ENCODE data around the gene AP2B1. TPM values are rescaled to one million over a fixed set of nuclear protein-coding genes. Genes with fewer than 3 reads are reported as not detected.
A peak's percentile ranks its signal among the peaks of the same experiment; 100 is the strongest.

The AP2B1 gene
- total RNA-seq, 2 donors from 2014 or later: 255 to 258 TPM

GRCh38 chr17:35752945-35753764 is 166.0 kb downstream of the AP2B1 start, which contains the start of gene GAS2L2:
GAS2L2 (minus strand) TSS chr17:35753239; CDS start chr17:35752850, 389 bp downstream.
- Histone ChIP-seq H3K27me3 (ENCODE audit: control insufficient read depth, insufficient read depth, low read length, poor library complexity, severe bottlenecking) (peaks cover 24% of the 10 kb centered on the region), H3K36me3 (ENCODE audit: control insufficient read depth, insufficient read depth, low read length) (no peaks in the 10 kb centered on the region), H3K9me3 (ENCODE audit: control insufficient read depth, low read length) (no peaks in the 10 kb centered on the region), H3K27ac (ENCODE audit: low read depth, low read length) (no peak within 1 kb of the TSS), H3K9ac (ENCODE audit: extremely low read depth, low read length, poor library complexity, severe bottlenecking) (no peak within 1 kb of the TSS), H3K4me3 (ENCODE audit: low read length) (no peak within 1 kb of the TSS), H3K4me1 (ENCODE audit: control insufficient read depth, insufficient read depth, low read length) (no peaks in the 10 kb centered on the region)
- Mint-ChIP-seq H3K9me3 (no peaks in the 10 kb centered on the region), H3K4me3 (no peak within 1 kb of the TSS), H3K27ac (no peak within 1 kb of the TSS), H3K36me3 (ENCODE audit: low read depth) (no peaks in the 10 kb centered on the region), H3K27me3 (ENCODE audit: insufficient read depth) (peaks cover 34% of the 10 kb centered on the region), H3K4me1 (peaks cover 4% of the 10 kb centered on the region)
- no peak for TF ChIP-seq CTCF (conservative IDR thresholded peaks at IDR 0.05)
- peak; percentile 75 for DNase-seq
- WGBS, 2 experiments (ENCODE audit: insufficient coverage in 1 of 2, insufficient read length in 1 of 2): 76 to 92% methylated on average over 2 to 8 of the region's 9 CpGs

GRCh38 chr17:35757243-35757642 is 170.1 kb downstream of the AP2B1 start:
- Mint-ChIP-seq H3K36me3 (ENCODE audit: low read depth) (no peaks in the 10 kb centered on the region), H3K9me3 (no peaks in the 10 kb centered on the region), H3K27ac (no peak overlapping the region), H3K4me1 (no peaks in the 10 kb centered on the region), H3K27me3 (ENCODE audit: insufficient read depth) (peaks cover 4% of the 10 kb centered on the region), H3K4me3 (no peak overlapping the region)
- no peaks in the 10 kb centered on the region for H3K9me3 ChIP-seq (ENCODE audit: control insufficient read depth, low read length)
- H3K4me3 ChIP-seq (ENCODE audit: low read length): no peak overlapping the region
- no peak overlapping the region for H3K27ac ChIP-seq (ENCODE audit: low read depth, low read length)
- no peak for DNase-seq
- H3K27me3 ChIP-seq (ENCODE audit: control insufficient read depth, insufficient read depth, low read length, poor library complexity, severe bottlenecking): no peaks in the 10 kb centered on the region
- no peaks in the 10 kb centered on the region for H3K36me3 ChIP-seq (ENCODE audit: control insufficient read depth, insufficient read depth, low read length)
- no peaks in the 10 kb centered on the region for H3K4me1 ChIP-seq (ENCODE audit: control insufficient read depth, insufficient read depth, low read length)
- H3K9ac ChIP-seq (ENCODE audit: extremely low read depth, low read length, poor library complexity, severe bottlenecking): no peak overlapping the region
- TF ChIP-seq CTCF (conservative IDR thresholded peaks at IDR 0.05): no peak

- H3K4me1 ChIP-seq (ENCODE audit: control insufficient read depth, insufficient read depth, low read length): no peaks in the 10 kb centered on the region
- DNase-seq: no peak
- H3K9me3 ChIP-seq (ENCODE audit: control insufficient read depth, low read length): no peaks in the 10 kb centered on the region
- H3K27ac ChIP-seq (ENCODE audit: low read depth, low read length): no peak within 1 kb of the TSS
- H3K9ac ChIP-seq (ENCODE audit: extremely low read depth, low read length, poor library complexity, severe bottlenecking): no peak within 1 kb of the TSS
- no peak within 1 kb of the TSS for H3K4me3 Mint-ChIP-seq
- H3K36me3 Mint-ChIP-seq (ENCODE audit: low read depth): no peaks in the 10 kb centered on the region
- H3K27ac Mint-ChIP-seq: no peak within 1 kb of the TSS
- H3K27me3 ChIP-seq (ENCODE audit: control insufficient read depth, insufficient read depth, low read length, poor library complexity, severe bottlenecking): no peaks in the 10 kb centered on the region
- H3K4me3 ChIP-seq (ENCODE audit: low read length): no peak within 1 kb of the TSS
- no peak for TF ChIP-seq CTCF (conservative IDR thresholded peaks at IDR 0.05)
- no peaks in the 10 kb centered on the region for H3K36me3 ChIP-seq (ENCODE audit: control insufficient read depth, insufficient read depth, low read length)
- no peaks in the 10 kb centered on the region for H3K9me3 Mint-ChIP-seq
- peaks cover 6% of the 10 kb centered on the region for H3K4me1 Mint-ChIP-seq
- peaks cover 11% of the 10 kb centered on the region for H3K27me3 Mint-ChIP-seq (ENCODE audit: insufficient read depth)
- 100% methylated on average over 1 of the region's 1 CpG; no CpG with 5 or more reads in 1 of the 2 experiments for WGBS, 2 experiments (ENCODE audit: insufficient coverage in 1 of 2, insufficient read length in 1 of 2)
Observed at GRCh38 chr17:35760587-35760986, 173.5 kb downstream of the AP2B1 start, which contains the start of gene C17orf50. C17orf50 (plus strand) TSS chr17:35760887; CDS start chr17:35760942, 55 bp downstream.
